Brain pericyte (primary cell): Measurements from ENCODE around the gene G2E3.
A peak's percentile ranks its signal among the peaks of the same experiment; 100 is the strongest.

ENCODE experiments used
- DNase-seq: peaks from one replicate; pipeline ENCODE4 v3.0.0-alpha.2; 2012; ENCODE audit warnings: low read depth, low spot score

The G2E3 gene

DNA sequence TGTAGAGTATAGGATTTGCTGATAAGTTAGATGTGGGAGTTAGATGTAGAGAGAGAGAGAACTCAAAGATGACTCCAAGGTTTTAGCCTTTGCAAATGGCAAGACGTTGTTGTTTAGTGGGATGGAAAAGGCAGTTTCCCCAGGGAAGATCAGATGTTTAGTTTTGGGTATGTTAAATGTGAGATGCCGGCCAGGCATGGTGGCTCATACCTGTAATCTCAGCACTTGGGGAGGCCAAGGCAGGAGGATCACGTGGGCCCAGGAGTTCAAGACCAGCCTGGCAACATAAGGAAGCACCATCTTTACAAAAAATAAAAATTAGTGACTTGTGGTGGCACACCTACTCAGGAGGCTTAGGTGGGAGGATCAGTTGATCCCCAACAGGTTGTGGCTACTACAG, 96.7 kb downstream of the G2E3 start:
- no peak for DNase-seq

DNA sequence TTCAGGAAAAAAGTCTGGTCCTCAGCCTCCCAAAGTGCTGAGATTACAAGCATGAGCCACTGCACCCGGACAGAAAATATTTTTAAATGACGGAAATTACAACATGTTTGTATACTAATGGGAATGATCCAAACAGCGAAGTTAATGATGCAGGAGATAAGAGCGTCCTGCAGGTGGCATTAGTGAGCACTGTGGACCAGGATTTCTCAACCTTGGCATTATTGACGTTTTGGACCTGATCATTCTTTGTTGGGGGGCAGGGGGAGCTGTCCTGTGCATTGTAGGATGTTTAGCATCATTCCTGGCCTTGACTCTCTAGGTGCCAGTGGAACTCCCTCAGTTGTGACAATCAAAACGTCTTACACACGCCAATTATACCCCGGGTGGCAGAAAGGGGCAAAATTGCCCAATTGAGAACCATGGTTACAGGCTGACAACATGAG, 97.3 kb downstream of the G2E3 start:
- DNase-seq: no peak

DNA sequence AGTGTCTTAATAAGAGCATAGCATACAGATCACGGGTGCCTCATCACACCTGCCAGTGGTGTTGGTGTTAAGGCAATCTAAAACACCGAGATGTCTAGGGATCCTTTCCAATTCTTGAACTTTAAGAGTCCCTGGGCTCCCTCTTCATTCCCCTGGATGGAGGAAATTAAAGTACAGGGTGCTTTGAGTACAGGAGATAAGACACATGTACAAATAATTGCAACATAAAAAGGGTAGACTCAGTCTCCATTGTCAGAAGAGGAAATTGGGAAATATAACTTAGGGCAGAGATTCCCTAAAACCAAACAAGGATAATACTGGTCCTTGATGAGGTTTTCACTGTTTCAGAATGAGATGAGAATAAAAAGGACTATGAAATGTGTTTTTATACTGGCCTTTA, 98.1 kb downstream of the G2E3 start:
- DNase-seq: peak; percentile 4

DNA sequence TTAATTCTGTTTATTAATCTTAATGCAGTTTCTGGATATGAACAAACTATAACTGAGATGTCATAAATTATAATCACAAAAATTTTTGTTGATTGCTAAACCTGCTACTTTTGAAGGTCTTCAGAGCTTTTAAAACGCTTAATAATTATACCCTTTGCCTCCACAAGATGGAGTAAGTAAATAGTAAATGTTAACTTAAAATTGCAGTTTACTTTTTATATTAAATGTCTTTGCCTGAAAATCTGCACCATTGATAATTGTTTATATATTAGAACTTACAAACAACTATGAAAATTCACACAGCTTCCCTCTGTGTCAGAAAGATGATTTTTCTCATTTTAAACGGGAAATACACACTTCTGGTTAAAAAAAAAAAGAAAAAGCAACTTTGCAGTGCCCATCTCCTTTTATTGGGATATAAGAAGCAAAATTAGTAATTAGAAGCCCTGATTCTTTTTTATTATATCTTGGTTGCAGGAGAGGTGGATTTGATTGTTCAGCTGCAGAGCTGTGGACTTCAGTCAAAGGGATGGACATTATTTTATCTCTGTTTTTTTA, 98.7 kb downstream of the G2E3 start:
- DNase-seq: no peak

DNA sequence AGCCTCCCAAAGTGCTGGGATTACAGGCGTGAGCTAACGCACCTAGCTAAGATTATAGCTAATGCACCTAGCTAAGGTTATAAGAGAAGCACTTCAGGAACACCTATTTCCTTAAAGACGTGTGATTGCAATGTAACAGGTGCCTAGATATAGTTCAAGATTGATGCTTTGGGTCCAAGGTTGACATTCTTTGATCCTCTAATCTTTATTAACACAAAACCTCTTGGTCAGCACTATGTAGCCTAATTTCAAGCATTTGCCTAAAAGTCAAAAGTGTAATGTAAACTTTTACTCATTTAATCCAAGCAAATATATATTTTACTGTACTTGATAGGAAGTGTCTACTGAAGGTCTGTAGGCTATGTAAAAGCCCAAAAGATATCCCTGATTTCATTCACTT, 99.7 kb downstream of the G2E3 start:
- DNase-seq: no peak

DNA sequence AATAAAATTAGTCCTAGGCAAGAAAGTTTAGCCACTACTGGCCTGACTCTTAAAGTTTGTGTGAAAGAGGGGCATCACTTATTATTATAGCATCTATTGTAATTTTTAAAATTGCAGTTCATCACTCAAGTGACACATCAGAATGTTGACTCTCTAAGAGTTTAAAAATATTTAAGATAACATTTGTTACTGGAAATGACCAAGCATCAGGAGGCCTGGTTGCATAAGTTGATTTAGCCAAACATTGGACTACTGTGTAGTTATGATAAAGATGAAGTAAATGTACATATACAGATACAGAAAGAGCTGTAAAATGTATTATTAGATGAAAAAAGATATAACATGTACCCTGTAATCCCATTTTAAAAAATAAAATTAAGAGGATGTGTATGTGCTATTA, 110.6 kb downstream of the G2E3 start:
- DNase-seq: no peak
